ENCODE data around the gene SIVA1.
A peak's percentile ranks its signal among the peaks of the same experiment; 100 is the strongest.

The SIVA1 gene, protein sequence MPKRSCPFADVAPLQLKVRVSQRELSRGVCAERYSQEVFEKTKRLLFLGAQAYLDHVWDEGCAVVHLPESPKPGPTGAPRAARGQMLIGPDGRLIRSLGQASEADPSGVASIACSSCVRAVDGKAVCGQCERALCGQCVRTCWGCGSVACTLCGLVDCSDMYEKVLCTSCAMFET

DNA sequence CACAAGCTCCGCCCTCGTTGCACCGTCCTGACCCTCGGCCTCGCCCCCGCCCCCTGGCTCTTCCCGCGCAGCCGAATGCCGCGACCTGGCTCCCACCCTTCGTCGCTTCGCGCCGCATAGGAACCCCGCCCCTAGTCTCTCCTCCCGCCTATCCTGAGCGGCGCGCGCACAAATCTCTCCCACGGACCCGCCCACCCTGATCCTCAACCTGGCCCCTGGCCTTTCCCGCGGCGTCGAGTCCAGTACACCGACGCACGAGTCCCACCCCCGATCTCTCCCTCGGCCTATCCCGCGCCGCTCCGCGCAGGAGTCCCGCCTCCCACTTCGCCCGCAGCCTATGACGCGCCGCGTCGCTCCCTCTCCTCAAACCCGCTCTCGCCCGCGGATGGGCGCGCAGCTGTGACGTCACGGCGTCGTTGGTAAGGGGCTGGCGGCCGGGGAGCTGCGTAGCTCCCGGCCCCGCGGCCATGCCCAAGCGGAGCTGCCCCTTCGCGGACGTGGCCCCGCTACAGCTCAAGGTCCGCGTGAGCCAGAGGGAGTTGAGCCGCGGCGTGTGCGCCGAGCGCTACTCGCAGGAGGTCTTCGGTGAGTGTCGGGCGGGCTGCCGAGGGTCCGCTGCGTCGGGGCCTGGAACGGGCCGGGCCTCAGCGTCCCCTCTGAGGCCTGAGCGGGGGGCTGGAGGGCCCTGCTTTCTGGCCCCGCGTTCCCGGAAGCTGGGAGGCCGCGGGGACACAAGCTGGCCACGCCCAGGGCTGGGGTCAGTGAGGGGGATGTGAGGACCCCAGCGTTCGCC, at the start of gene SIVA1:
TSS of gene SIVA1 (plus strand) at position 413 of the 793 bp plus-strand sequence. CDS start at position 468, 55 bp downstream.
- DNase-seq = peak; percentile 100

DNA sequence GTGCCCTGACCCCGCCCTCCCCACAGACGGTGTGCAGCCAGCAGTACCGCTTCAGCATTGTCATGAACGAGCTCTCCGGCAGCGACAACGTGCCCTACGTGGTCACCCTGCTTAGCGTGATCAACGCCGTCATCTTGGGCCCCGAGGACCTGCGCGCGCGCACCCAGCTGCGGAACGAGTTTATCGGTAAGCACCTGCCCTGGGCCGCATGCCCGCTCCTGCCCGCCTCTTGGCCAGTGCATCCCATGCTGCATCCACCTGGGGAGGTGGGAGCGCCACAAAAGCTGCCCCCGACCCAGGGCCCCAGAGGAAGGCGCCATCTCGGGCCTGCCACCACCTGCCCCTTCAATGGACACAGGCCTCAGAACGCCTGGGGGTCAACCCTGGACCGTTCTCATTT, 49.7 kb upstream of the SIVA1 start:
- DNase-seq = no peak

DNA sequence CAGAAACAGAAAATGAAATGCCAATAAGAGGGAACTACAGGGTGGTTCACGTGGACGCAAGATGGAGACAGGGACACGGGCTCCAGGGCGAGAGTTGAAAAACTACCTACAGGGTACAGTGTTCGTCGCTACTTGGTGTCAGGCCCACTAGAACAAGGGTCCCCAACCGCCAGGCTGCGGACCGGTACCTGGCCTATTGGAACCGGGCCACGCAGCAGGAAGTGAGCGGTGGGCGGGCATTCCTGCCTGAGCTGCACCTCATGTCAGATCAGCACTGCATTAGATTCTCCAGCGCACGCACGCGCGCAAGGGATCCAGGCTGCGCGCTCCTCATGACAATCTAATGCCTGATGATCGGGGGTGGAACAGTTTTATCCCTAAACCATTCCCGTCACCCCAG, 48.7 kb upstream of the SIVA1 start:
- DNase-seq = no peak

DNA sequence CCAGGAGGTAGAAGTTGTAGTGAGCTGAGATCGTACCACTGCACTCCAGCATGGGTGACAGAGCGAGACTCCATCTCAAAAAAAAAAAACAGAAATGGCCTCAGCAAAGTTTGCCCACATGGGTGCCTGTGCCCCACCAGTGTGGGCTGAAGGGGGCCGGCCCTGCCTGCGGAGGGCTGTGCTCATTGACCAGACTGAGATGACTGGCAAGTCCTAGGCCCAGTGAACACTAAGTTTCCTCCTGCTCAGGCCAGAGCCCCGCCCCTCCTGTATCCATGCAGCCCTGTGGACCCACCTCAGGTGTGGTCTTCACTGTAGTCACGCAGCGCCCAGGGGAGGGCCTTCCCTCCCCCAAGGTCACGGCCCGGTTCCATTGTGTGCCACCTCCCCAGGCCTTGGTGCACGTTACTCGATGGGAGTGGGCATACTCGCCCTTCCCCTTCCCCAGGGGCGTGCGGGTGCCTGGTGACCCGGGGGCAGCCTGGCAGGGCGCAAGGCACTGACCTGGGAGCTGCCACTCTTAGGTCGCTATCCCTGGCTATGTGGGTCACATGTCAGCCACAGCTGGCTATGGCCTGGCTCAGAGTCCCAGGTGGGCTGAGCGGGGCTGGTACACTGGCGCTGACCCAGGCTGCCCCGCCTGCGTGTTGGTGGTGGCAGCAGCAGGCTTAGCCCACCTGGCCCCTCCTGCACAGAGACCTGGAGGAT, 47.5 kb upstream of the SIVA1 start:
- no peak for DNase-seq

DNA sequence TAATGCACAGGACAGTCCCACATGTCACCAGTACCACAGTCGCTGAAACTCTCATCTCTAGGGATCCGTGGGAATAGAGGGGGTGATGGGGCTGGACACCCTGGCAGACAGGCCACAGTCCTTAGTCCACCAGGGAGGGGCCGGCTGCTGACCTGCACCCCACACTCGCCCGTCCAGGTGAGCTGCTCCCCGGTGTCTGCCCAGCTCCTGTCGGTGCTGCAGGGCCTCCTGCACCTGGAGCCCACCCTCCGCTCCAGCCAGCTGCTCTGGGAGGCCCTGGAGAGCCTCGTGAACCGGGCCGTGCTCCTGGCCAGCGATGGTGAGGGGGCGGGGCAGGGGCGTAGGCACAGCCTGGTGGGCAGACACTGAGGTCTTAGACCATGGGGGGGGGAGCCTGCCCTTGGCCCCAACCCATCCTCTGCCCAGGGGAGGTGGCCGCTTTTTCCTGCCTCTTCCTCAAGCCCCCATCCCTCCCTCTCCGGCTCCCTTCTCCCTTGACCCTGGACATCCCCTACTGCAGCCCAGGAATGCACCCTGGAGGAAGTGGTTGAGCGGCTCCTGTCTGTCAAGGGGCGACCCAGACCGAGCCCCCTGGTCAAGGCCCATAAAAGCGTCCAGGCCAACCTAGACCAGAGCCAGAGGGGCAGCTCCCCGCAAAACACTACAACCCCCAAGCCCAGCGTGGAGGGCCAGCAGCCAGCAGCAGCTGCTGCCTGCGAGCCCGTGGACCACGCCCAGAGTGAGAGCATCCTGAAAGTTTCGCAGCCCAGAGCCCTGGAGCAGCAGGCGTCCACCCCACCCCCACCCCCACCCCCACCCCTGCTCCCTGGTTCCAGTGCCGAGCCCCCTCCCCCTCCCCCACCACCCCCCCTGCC, 46.0 kb upstream of the SIVA1 start:
- peak in 1 of 2 experiments; percentile 34 for DNase-seq

DNA sequence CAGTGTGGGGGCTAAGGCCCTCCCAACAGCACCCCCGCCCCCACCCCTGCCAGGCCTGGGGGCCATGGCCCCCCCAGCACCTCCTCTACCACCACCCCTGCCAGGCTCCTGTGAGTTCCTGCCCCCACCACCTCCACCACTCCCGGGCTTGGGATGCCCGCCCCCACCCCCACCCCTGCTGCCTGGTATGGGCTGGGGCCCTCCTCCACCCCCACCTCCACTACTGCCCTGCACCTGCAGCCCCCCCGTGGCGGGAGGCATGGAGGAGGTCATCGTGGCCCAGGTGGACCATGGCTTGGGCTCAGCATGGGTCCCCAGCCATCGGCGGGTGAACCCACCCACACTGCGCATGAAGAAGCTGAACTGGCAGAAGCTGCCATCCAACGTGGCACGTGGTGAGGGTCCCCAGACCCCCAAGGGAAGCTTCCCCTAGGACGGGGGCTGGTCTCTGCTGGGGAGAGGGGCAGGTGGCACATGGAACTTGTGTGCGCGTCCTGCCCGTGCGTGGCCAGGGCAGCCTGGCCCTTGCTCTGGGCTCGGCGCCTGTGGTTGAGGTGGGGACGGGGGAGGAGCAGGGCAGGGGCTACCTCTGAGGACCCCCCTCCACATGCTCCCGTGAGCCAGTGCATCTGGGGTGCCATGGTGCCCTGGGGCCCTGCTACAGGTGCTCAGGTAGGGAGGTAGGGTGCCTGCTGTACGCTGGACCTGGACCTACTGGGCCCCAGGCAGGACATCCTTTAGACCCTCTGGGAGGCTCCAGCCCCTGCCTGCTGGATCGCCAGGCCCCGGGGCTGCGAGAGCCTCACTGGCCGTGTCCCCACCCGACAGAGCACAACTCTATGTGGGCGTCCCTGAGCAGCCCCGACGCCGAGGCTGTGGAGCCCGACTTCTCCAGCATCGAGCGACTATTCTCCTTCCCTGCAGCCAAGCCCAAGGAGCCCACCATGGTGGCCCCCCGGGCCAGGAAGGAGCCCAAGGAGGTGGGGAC, 45.0 kb upstream of the SIVA1 start:
- DNase-seq = no peak

DNA sequence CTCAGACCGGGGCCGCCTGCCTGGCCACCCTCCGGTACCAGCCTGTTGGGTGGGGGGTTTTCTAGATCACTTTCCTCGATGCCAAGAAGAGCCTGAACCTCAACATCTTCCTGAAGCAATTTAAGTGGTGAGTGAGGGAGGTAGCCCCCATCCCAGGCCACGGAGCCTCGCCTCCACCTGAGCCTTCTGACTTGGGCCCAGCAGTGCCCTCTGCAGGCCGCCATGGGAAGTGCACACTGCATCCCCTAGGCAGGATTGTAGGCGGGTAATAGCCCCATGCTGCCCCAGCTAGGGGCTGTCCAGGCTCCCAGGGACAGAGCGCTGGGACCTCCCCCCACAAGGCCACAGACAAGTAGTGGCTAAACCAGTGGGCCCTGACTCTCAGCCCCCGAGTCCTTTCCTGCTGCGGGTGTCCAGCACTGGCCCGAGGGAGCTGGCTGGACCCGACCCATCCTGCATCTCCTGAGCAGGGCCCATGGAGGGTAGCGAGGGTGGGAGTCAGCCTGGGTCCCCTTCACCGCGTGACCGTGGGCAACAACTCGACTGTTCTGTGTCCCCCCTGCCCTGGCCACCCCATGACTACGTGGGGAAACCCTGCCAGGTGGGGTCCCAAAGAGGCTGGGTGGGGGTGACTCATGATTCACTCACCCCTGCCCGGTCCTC, 44.2 kb upstream of the SIVA1 start:
- DNase-seq = peak in 1 of 2 experiments; percentile 86

DNA sequence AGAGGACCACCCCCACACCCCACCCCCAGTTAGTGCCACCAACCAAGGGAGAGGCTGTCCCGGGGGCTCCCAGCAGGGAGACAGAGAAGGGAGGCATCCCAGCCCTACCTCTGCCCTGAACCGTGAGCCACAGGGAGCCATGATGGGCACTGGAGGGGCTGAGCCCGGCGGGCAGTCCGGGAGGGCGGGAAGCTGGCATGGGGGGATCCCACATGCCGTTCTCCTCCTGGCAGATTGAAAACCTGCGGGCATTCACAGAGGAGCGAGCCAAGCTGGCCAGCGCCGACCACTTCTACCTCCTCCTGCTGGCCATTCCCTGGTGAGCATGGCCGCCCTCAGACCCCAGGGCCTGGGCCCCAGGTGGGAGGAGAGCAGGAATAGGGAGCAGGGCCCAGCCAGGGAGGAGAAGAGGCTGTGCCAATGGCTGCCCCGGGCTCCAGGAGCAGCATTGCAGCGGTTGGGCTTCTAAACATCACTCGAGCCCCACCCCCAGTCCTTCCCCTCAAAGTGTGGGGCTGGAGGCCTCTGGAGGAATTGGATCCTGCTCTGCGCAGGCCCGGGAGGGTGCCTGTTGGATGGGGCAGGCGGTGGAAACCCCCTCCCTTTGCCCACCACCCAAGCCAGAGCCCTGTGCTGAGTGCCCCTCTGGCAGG, 43.4 kb upstream of the SIVA1 start:
- no peak for DNase-seq

DNA sequence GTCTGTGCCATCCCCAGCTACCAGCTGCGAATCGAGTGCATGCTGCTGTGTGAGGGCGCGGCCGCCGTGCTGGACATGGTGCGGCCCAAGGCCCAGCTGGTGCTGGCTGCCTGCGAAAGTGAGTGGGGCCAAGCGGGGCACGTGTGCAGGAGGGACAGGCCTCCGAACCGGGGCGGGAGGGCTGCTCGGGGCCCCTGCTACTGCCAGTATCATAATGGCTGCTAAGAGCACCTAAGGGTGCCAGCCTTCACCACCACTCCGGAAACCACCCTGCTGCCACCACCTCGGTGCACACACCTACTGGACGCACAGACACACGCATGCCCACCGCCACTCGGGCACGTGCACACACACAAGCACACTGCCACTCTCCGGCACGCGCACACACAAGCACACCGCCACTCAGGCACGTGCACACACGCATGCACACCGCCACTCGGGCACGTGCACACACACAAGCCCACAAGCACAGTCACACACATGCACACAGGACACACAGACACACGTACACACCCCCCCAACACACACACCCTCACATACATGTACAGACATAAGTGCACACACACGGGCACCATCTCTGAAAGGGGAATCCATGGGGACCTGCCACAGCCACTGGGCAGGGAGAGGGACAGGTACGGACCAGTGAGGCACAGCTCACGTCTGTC, 42.7 kb upstream of the SIVA1 start:
- no peak for DNase-seq

DNA sequence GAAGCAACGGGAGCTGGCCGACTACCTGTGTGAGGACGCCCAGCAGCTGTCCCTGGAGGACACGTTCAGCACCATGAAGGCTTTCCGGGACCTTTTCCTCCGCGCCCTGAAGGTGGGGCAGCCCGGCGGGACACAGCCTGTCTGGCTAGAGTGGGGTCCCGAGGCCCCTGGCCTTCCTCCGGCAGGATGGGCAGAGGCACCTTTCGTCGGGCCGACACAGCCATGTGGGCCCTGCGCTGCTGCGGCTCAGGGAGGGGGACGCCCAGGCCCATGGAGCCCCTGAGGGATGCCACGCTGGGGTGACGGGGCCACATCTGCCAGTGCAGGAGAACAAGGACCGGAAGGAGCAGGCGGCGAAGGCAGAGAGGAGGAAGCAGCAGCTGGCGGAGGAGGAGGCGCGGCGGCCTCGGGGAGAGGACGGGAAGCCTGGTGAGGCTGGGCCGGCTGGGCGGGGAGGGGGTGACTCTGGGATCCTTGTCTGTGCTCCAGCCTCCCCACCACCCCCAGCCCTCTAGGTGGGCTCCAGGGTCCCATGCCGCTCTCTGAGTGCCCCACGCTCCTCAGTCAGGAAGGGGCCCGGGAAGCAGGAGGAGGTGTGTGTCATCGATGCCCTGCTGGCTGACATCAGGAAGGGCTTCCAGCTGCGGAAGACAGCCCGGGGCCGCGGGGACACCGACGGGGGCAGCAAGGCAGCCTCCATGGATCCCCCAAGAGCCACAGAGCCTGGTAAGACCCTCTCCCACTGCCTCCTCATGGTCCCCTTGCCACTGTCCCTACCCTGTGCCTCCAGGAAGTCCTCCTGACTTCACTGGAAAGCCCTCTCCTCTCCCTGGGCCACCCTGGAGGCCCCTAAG, 39.8 kb upstream of the SIVA1 start:
- DNase-seq = no peak

DNA sequence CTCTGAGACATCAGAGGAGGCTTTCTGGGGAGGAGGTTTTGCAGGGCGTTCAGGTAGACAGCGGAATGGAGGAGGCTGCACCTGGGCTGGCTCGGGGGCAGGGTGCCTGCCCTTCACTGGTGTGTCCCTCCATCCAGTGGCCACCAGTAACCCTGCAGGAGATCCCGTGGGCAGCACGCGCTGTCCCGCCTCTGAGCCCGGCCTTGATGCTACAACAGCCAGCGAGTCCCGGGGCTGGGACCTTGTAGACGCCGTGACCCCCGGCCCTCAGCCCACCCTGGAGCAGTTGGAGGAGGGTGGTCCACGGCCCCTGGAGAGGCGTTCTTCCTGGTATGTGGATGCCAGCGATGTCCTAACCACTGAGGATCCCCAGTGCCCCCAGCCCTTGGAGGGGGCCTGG, 38.9 kb upstream of the SIVA1 start:
- DNase-seq = no peak

DNA sequence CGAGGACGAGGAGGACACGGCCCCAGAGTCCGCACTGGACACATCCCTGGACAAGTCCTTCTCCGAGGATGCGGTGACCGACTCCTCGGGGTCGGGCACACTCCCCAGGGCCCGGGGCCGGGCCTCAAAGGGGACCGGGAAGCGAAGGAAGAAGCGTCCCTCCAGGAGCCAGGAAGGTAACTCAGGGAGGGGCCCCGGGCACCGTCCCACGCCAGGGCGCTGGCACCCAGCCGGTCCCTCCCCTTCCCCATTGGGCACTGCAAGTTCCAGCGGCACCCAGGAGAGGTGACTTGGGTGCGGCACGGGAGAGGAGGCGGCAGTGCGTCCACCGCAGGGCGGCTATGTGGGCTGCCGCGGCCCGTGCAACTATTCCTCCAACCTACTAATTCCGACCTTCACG, 38.3 kb upstream of the SIVA1 start:
- DNase-seq = no peak

DNA sequence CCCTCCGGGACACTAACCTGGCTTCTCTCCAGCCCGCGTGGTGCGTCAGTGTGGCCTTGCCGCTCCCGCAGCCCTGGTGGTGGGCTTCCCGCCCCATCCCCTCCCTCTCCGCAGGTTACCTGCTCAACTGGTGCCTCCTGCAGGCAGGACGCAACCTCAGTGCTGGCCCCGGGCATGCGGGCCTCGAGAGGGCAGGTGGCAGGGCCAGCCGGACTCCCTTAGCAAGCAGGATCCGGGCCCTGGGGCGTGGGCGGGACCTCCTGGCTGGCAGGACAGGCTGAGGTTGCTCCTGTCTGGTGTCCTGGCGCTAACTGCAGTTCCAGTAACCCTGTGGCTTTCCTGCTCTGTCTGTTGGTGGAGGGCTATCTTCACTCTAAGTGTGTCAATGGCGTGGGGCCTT, 37.5 kb upstream of the SIVA1 start:
- no peak for DNase-seq

DNA sequence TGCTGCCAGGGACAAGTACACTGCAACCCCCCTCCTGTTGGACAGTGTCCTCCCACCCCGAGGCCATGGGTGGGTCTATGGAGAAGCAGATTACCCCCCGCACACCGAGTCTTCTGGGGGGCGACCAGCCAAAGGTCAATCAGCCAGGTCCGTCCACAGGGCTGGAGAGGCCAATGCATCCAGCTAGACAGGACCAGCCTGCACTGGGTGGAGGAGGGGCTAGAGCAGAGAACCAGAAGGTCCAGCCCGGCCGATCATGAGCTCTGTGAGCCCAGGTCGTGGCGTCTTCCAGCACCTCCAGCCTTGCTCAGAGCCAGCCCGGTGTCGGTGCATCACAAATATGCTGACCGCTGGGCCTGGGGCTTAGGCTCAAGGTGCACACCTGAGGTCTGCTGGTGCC, 37.1 kb upstream of the SIVA1 start:
- no peak for DNase-seq

DNA sequence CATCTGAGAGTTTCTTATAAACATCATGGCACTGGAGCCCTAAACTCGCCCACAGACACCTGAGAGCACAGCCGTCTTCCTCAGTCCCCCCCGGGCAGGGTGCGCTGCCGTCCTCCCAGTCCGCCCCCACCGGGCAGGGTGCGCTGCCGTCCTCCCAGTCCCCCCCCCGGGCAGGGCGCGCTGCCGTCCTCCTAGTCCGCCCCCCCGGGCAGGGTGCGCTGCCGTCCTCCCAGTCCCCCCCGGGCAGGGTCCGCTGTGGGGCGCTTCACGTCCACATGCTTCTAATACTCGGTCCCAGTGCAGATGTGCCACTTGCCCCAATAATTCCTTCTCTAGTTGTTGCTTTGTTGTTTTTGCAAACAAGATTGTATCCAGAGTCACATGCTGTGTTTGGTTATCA, 35.8 kb upstream of the SIVA1 start:
- DNase-seq = no peak

DNA sequence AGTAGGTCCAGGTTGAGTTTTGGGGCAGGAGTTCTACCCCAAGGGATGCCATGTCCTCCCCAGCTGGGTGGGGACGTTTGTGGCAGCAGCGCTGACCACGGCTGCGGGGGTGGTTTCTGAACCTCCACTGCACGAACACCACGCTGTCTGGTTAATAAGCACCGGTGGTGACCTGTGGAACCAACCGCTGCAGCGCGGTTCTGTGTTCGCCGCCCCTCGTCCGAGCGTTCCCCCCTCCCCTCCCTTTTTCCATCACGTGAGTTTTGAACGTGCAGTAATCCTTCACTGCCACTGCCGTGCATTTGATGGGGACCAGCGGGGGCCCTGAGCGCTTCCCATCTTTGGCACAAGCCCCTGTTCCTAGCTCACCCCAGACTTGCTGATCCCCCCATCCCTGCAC, 35.3 kb upstream of the SIVA1 start:
- no peak for DNase-seq

DNA sequence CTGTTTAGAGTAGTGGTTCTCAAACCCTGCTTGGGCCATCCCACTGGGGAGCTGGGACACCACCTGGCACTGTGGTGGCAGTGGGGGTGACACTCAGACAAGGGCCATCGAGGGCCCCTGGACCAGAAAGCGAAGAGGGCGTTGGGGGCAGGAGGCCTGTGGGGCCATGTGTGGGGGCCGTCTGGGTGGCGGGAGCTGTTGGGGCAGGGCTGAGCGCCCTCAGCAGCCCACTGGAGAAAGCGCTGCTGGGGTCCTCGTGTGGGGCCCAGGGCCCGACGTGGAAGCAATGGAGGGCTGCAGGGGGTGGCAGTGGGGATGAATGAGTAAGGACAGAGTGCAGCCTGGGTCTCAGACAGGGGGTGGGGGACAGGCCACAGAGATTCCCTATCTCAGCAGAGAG, 34.8 kb upstream of the SIVA1 start:
- no peak for DNase-seq

DNA sequence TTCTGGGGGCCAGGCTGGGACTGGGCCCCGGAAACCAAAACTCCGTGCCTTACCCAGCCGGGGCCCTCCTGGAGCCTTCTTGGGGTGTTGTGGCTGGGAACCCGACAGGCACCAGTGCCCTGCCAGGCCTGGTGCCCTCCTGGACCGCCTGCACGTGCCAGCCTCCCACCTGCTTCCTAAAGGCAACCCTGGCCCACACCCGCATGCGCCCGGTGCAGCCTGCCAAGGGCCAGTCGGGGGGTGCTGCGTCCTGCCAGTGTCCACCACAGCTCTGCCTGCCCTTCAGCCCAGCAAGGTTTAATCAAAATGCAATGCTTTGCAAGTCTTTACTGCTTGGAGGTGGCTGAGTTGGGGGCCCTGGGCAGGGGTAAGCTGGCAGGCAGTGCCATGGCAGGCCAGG, 34.1 kb upstream of the SIVA1 start:
- no peak for DNase-seq

DNA sequence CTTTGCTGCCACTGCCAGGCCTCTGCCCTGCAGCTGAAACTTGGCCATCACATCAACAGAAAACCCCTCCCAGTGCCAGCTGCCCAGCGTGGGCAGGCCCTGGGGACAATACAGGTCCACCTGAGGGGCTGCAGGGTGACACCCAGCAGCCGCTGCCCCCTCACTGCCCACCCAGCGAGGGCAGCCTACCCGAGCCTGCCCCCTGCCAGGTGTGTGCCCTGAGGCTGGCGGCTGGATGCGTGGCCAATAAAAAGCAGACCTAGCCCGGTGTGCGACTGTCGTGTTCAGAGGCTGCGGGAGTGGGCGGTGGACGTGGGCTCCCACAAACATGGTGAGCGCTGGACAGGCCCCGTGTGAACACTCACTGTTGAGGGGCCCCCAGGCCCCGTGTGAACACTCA, 33.6 kb upstream of the SIVA1 start:
- no peak for DNase-seq

Measured in NCI-H446 (cell line).